Measurements from ENCODE around the gene HTT. TPM values are rescaled to one million over a fixed set of nuclear protein-coding genes. Genes with fewer than 3 reads are reported as not detected.
A peak's percentile ranks its signal among the peaks of the same experiment; 100 is the strongest.

HTT gene
- total and polyA plus RNA-seq, 5 donors, result 13.0 to 25.2 (median 23.1) TPM

GRCh38 chr4:3192188-3192587 lies 117.7 kb downstream of the HTT start:
- Histone ChIP-seq H3K4me1 (ENCODE audit: control insufficient read depth, insufficient read depth, low read length) (no peaks in the 10 kb centered on the region), H3K27me3 (ENCODE audit: control insufficient read depth, insufficient read depth) (no peaks in the 10 kb centered on the region), H3K27ac (ENCODE audit: low read length) (no peak overlapping the region), H3K4me3 (ENCODE audit: low read length) (no peak overlapping the region), H3K9me3 (ENCODE audit: control insufficient read depth, low read length) (no peaks in the 10 kb centered on the region)
- DNase-seq, result no peak
- intact Hi-C loops (cut with DNase I), result no loop called here
- no peak for ATAC-seq
- 92% methylated on average over 4 of the region's 4 CpGs for WGBS

- 94% methylated on average over 12 of the region's 12 CpGs for WGBS
- DNase-seq (no peak), ATAC-seq (no peak)
- Histone ChIP-seq H3K27me3 (ENCODE audit: control insufficient read depth, insufficient read depth) (no peaks in the 10 kb centered on the region), H3K4me3 (ENCODE audit: low read length) (no peak overlapping the region), H3K9me3 (ENCODE audit: control insufficient read depth, low read length) (no peaks in the 10 kb centered on the region), H3K4me1 (ENCODE audit: control insufficient read depth, insufficient read depth, low read length) (no peaks in the 10 kb centered on the region), H3K27ac (ENCODE audit: low read length) (no peak overlapping the region)
- intact Hi-C loops (cut with DNase I), result no loop called here
Measured at GRCh38 chr4:3192827-3193226, 118.3 kb downstream of the HTT start.

DNA sequence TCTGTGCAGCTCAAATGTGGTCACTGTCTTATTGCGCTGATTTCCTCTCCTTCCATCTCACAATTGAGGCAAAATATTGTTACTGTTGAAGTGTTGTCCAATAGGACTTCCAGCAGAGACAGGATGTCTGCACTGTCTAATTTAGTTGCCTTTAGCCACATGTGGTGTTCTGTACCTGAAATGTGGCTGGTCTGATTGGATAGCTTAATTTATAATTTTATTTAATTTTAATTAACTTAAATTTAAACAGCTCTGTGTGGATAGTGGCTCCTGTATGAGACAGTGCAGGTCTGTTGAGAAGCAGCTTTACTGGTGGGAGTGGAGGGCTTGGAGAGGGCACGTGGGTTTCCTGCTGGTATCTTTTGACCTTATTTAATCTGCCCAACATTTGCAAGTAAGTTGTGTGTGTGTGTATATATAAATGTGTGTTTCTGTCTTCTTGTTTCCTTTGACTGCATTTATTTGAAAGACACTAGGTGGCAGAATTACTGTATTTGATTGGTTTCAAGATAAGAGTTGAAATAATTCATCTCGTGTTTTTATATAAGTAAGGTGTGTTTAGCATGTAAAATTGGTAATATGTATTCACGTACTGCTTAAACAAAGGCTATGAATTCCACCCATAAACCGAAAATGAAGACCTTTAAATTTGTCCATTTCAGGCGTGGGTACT lies 119.2 kb downstream of the HTT start:
- no peak for ATAC-seq
- DNase-seq, result no peak
- H3K9me3 ChIP-seq (ENCODE audit: control insufficient read depth, low read length), result no peaks in the 10 kb centered on the region
- intact Hi-C loops (cut with DNase I), result no loop called here
- 75% methylated on average over 6 of the region's 6 CpGs for WGBS
- no peak overlapping the region for H3K27ac ChIP-seq (ENCODE audit: low read length)
- H3K4me1 ChIP-seq (ENCODE audit: control insufficient read depth, insufficient read depth, low read length), result no peaks in the 10 kb centered on the region
- H3K4me3 ChIP-seq (ENCODE audit: low read length), result no peak overlapping the region
- no peaks in the 10 kb centered on the region for H3K27me3 ChIP-seq (ENCODE audit: control insufficient read depth, insufficient read depth)

- H3K9me3 ChIP-seq (ENCODE audit: control insufficient read depth, low read length), result no peaks in the 10 kb centered on the region
- DNase-seq (no peak), ATAC-seq (no peak)
- H3K4me1 ChIP-seq (ENCODE audit: control insufficient read depth, insufficient read depth, low read length), result no peaks in the 10 kb centered on the region
- intact Hi-C loops (cut with DNase I), result no loop called here
- WGBS, result 94% methylated on average over 7 of the region's 7 CpGs
- no peaks in the 10 kb centered on the region for H3K27me3 ChIP-seq (ENCODE audit: control insufficient read depth, insufficient read depth)
- H3K27ac ChIP-seq (ENCODE audit: low read length), result no peak overlapping the region
- no peak overlapping the region for H3K4me3 ChIP-seq (ENCODE audit: low read length)
Measured at GRCh38 chr4:3196670-3197359, 122.3 kb downstream of the HTT start.

GRCh38 chr4:3197366-3198105 lies 123.1 kb downstream of the HTT start:
- Histone ChIP-seq H3K4me3 (ENCODE audit: low read length) (no peak overlapping the region), H3K27ac (ENCODE audit: low read length) (no peak overlapping the region), H3K27me3 (ENCODE audit: control insufficient read depth, insufficient read depth) (no peaks in the 10 kb centered on the region), H3K4me1 (ENCODE audit: control insufficient read depth, insufficient read depth, low read length) (no peaks in the 10 kb centered on the region), H3K9me3 (ENCODE audit: control insufficient read depth, low read length) (no peaks in the 10 kb centered on the region)
- DNase-seq (no peak), ATAC-seq (no peak)
- 90% methylated on average over 9 of the region's 9 CpGs for WGBS
- intact Hi-C loops (cut with DNase I), result no loop called here

DNA sequence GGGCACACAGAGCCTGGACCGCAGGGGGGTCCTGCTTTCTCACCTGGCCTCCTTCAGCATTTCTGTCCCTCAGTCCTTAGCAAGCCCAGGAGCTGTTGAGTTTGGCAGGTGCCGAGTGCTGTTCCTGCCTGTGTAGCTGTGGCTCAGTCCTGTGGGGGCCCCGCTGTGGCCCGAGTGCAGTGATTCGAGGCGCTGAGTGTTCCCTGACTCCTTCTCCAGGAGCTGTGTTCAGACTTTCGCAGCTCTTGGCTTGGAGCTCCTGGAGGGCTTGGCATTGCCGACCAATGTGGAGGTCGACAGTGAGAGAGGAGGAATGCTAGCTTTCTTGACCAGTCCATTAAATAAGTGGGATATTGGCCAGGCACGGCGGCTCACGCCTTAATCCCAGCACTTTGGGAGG lies 124.4 kb downstream of the HTT start:
- intact Hi-C loops (cut with DNase I), result no loop called here
- 91% methylated on average over 12 of the region's 12 CpGs for WGBS
- no peak overlapping the region for H3K27ac ChIP-seq (ENCODE audit: low read length)

DNA sequence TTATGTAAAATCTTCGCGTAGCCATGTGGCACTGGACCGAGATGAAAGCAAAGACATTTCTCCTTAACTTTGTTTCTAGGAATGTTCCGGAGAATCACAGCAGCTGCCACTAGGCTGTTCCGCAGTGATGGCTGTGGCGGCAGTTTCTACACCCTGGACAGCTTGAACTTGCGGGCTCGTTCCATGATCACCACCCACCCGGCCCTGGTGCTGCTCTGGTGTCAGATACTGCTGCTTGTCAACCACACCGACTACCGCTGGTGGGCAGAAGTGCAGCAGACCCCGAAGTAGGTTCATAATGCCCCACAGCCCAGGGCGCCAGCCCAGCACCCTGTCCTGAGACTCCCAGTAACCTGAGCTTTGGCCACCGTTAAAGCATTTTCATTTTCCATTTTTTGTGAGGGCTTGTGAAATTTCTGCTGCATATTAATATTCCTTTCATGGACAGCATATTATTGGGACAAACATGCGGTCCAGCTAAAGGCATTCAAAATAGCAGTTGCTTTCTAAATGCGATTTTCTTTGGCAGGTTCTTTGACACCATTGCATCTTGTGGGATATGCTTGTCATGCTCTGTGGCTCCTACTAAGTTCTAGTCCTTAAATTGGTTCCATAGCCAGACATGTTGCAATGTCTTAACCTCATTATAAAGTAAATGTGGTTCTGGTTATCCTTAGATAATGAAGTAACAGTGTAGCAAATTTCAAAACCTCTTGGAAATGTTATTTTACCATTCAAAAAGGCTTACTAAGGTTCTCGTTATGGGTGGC lies 125.4 kb downstream of the HTT start:
- no peak overlapping the region for H3K27ac ChIP-seq (ENCODE audit: low read length)
- WGBS, result 90% methylated on average over 17 of the region's 17 CpGs
- H3K4me1 ChIP-seq (ENCODE audit: control insufficient read depth, insufficient read depth, low read length), result no peaks in the 10 kb centered on the region
- intact Hi-C loops (cut with DNase I), result no loop called here
- ATAC-seq (peak in 1 of 2 donors; percentile 38), DNase-seq (no peak)
- no peak overlapping the region for H3K4me3 ChIP-seq (ENCODE audit: low read length)
- H3K27me3 ChIP-seq (ENCODE audit: control insufficient read depth, insufficient read depth), result no peaks in the 10 kb centered on the region
- H3K9me3 ChIP-seq (ENCODE audit: control insufficient read depth, low read length), result no peaks in the 10 kb centered on the region

More for the DNA sequence above, 124.4 kb downstream of the HTT start:
- Histone ChIP-seq H3K27me3 (ENCODE audit: control insufficient read depth, insufficient read depth) (no peaks in the 10 kb centered on the region), H3K9me3 (ENCODE audit: control insufficient read depth, low read length) (no peaks in the 10 kb centered on the region), H3K4me3 (ENCODE audit: low read length) (no peak overlapping the region), H3K4me1 (ENCODE audit: control insufficient read depth, insufficient read depth, low read length) (no peaks in the 10 kb centered on the region)
- ATAC-seq, result no peak
- DNase-seq, result no peak

DNA sequence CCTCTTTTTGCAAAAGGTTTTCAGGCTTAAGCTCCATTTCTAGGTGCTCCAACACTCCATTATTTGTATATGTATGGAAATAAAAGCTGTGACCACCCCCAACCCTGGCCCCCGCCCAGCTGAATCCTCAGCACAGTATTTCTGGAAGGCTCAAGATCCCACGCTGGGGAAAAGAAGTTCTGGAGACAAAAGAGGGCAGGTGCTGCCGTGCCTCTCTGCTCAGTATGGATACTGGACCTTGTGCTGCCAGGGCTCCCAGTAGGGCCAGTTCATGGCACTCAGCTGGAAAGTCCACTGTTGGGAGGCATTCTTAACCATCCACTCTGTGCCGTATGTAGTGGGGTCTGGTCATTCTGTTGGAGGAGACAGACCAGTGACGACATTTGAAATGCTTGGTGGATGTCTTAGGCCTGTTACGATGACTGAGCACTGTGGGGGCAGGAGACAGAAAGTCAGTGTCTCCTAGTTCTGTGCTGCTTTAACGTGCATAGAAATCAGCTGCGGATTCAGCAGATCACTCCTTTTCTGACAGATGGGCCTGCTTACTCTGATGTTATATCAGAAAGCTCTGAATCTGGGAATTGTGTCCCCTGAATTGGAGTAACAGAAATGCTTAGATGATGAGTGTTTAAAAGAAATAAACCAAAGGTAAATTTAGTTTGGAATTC lies 126.1 kb downstream of the HTT start:
- no peaks in the 10 kb centered on the region for H3K9me3 ChIP-seq (ENCODE audit: control insufficient read depth, low read length)
- 90% methylated on average over 8 of the region's 8 CpGs for WGBS
- ATAC-seq, result no peak
- no peak overlapping the region for H3K27ac ChIP-seq (ENCODE audit: low read length)
- no peaks in the 10 kb centered on the region for H3K4me1 ChIP-seq (ENCODE audit: control insufficient read depth, insufficient read depth, low read length)
- no peak for DNase-seq
- H3K27me3 ChIP-seq (ENCODE audit: control insufficient read depth, insufficient read depth), result no peaks in the 10 kb centered on the region
- intact Hi-C loops (cut with DNase I), result no loop called here
- H3K4me3 ChIP-seq (ENCODE audit: low read length), result no peak overlapping the region

- Histone ChIP-seq H3K4me1 (ENCODE audit: control insufficient read depth, insufficient read depth, low read length) (no peaks in the 10 kb centered on the region), H3K27me3 (ENCODE audit: control insufficient read depth, insufficient read depth) (no peaks in the 10 kb centered on the region), H3K9me3 (ENCODE audit: control insufficient read depth, low read length) (no peaks in the 10 kb centered on the region), H3K4me3 (ENCODE audit: low read length) (no peak overlapping the region), H3K27ac (ENCODE audit: low read length) (no peak overlapping the region)
- WGBS, result 68% methylated on average over 11 of the region's 11 CpGs
- intact Hi-C loops (cut with DNase I), result no loop called here
- peak in 1 of 2 donors; percentile 29 for ATAC-seq
- no peak for DNase-seq
Measured at GRCh38 chr4:3201718-3202702, 127.5 kb downstream of the HTT start.

Data from right cardiac atrium (tissue), 5 donors.